ENCODE data around the gene ZNF26.
A peak's percentile ranks its signal among the peaks of the same experiment; 100 is the strongest.

Gene ZNF26

GRCh38 chr12:132986885-132987225, 688 bp downstream of the ZNF26 start:
- Histone ChIP-seq H4K20me1 (no peaks in the 10 kb centered on the region), H3K9me3 (peaks cover 46% of the 10 kb centered on the region), H3K27ac (peak overlapping the region; percentile 90), H3K27me3 (no peaks in the 10 kb centered on the region), H3K9ac (peak overlapping the region; percentile 91), H3K4me2 (peak overlapping the region; percentile 85), H3K4me1 (peaks cover 14% of the 10 kb centered on the region), H3K4me3 (peak overlapping the region; percentile 92), H3K36me3 (peaks cover 45% of the 10 kb centered on the region)
- no peak for TF ChIP-seq Cebpa-rat (IDR thresholded peaks at IDR 0.05)

GRCh38 chr12:132998741-132999140, 12.6 kb downstream of the ZNF26 start:
- Histone ChIP-seq H3K27me3 (no peaks in the 10 kb centered on the region), H3K4me3 (0 out of 2 replicates have a peak overlapping the region, but pooled peaks have one; percentile 24), H3K4me2 (no peak overlapping the region), H3K4me1 (no peaks in the 10 kb centered on the region), H3K36me3 (peaks cover 95% of the 10 kb centered on the region), H3K9me3 (peaks cover 100% of the 10 kb centered on the region), H3K27ac (no peak overlapping the region), H4K20me1 (no peaks in the 10 kb centered on the region), H3K9ac (no peak overlapping the region)
- TF ChIP-seq Cebpa-rat (IDR thresholded peaks at IDR 0.05): no peak

- Histone ChIP-seq H3K4me1 (no peaks in the 10 kb centered on the region), H3K9ac (no peak overlapping the region), H3K36me3 (peaks cover 100% of the 10 kb centered on the region), H3K4me2 (no peak overlapping the region), H3K9me3 (peaks cover 100% of the 10 kb centered on the region), H3K27ac (no peak overlapping the region), H3K27me3 (no peaks in the 10 kb centered on the region), H3K4me3 (peak overlapping the region; percentile 46), H4K20me1 (no peaks in the 10 kb centered on the region)
- TF ChIP-seq Cebpa-rat (IDR thresholded peaks at IDR 0.05): no peak
These were observed 24.6 kb downstream of the ZNF26 start for GRCh38 chr12:133010657-133011297.

- Histone ChIP-seq H3K36me3 (peaks cover 73% of the 10 kb centered on the region), H3K9me3 (peaks cover 90% of the 10 kb centered on the region)
- no peak for TF ChIP-seq Cebpa-rat (IDR thresholded peaks at IDR 0.05)
These were observed 37.4 kb downstream of the ZNF26 start for GRCh38 chr12:133023566-133023965.

DNA sequence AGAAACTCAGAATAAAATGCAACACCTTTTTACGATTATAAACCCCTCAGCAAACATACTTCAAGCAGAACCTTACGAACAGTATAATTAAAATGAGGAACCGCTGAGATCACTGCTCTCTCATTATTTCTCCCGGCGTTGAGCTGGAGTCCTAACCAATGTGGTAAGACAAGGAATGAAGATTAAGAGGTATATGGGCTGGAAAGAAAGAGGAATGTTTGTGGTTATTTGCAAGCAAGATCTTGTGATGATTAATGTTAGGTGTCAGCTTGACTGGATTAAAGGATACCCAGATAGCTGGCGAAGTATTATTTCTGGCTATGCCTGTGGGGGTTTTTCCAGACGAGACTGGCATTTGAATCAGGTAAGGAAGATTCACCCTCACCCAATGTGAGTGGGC, 40.8 kb downstream of the ZNF26 start:
- no peak overlapping the region for H3K4me2 ChIP-seq
- H3K4me1 ChIP-seq: no peaks in the 10 kb centered on the region
- no peak overlapping the region for H3K9ac ChIP-seq
- H3K27ac ChIP-seq: no peak overlapping the region
- no peaks in the 10 kb centered on the region for H3K27me3 ChIP-seq
- H4K20me1 ChIP-seq: no peaks in the 10 kb centered on the region
- no peak overlapping the region for H3K4me3 ChIP-seq
- H3K36me3 ChIP-seq: peaks cover 44% of the 10 kb centered on the region
- peaks cover 89% of the 10 kb centered on the region for H3K9me3 ChIP-seq
- TF ChIP-seq Cebpa-rat (IDR thresholded peaks at IDR 0.05): no peak

More at GRCh38 chr12:133023566-133023965, 37.4 kb downstream of the ZNF26 start:
- no peak overlapping the region for H3K4me3 ChIP-seq
- H3K27me3 ChIP-seq: no peaks in the 10 kb centered on the region
- no peak overlapping the region for H3K27ac ChIP-seq
- H3K9ac ChIP-seq: no peak overlapping the region
- no peak overlapping the region for H3K4me2 ChIP-seq
- H3K4me1 ChIP-seq: no peaks in the 10 kb centered on the region
- H4K20me1 ChIP-seq: no peaks in the 10 kb centered on the region

DNA sequence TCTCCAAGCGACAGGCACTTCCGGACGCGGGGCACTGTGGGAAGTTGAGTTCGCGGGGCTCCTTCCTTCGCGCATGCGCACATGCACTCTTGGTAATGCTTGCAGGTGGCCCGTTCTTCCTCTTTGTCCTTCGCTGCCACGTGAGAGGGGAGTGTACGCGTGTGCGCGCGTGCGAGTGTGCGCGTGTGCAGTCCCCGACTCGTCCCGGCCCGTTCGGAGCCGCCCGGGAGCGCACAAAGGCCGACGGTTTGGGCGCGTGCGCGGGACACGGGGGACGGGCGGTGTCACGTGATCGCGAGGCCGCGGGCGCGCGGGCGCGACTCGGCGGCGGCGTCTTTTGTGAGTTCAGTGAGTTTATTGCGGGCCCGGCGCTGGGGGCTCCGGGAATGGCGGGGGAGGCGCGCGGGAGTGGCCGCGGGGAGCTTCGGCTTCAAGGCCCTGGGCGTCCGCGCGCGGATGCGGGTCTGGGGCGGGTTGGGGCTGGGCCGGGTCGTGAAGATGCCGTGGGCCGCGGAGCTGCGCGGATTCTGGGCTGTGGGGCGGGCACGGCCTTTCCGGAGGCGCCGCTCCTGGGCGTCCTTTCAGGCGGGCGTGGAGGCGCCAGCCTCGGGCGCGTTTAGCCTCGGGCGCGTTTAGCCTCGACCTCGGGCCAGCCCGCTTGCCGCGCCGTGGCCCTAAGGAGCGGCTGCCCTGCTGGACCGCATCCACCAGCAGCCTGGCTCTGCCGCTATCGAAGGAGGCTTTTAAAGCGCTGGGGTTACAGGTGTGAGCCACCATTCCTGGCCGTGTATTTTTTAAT, 51.2 kb downstream of the ZNF26 start, which contains the start of gene ZNF84:
Gene ZNF84 (plus strand): TSS at position 303 of the 799 bp plus-strand sequence. CDS start 3,959 bp downstream, outside the sequence.
- Histone ChIP-seq H3K4me2 (peak within 1 kb of the TSS; percentile 72), H3K4me1 (no peaks in the 10 kb centered on the region; the same call in 1 of the 2 replicates), H3K27ac (peak within 1 kb of the TSS; percentile 97), H3K9me3 (peaks cover 80% of the 10 kb centered on the region), H3K4me3 (peak within 1 kb of the TSS; percentile 82), H4K20me1 (no peaks in the 10 kb centered on the region), H3K36me3 (peaks cover 35% of the 10 kb centered on the region), H3K27me3 (no peaks in the 10 kb centered on the region), H3K9ac (peak within 1 kb of the TSS; percentile 97)
- TF ChIP-seq Cebpa-rat (IDR thresholded peaks at IDR 0.05): no peak

- Histone ChIP-seq H3K4me3 (peak overlapping the region; percentile 82), H3K9me3 (peaks cover 81% of the 10 kb centered on the region), H3K4me1 (no peaks in the 10 kb centered on the region; the same call in 1 of the 2 replicates), H3K9ac (peak overlapping the region; percentile 97), H4K20me1 (no peaks in the 10 kb centered on the region), H3K27me3 (no peaks in the 10 kb centered on the region), H3K4me2 (peak overlapping the region; percentile 72), H3K36me3 (peaks cover 43% of the 10 kb centered on the region), H3K27ac (peak overlapping the region; percentile 97)
- no peak for TF ChIP-seq Cebpa-rat (IDR thresholded peaks at IDR 0.05)
These were observed 52.0 kb downstream of the ZNF26 start for GRCh38 chr12:133038118-133038709.

GRCh38 chr12:133046698-133047097, 60.5 kb downstream of the ZNF26 start:
- Histone ChIP-seq H3K36me3 (peaks cover 100% of the 10 kb centered on the region), H3K4me3 (peak overlapping the region; percentile 52), H3K27me3 (no peaks in the 10 kb centered on the region), H3K4me2 (no peak overlapping the region), H3K27ac (no peak overlapping the region), H3K4me1 (no peaks in the 10 kb centered on the region), H3K9me3 (peaks cover 100% of the 10 kb centered on the region), H4K20me1 (no peaks in the 10 kb centered on the region), H3K9ac (no peak overlapping the region)
- no peak for TF ChIP-seq Cebpa-rat (IDR thresholded peaks at IDR 0.05)

DNA sequence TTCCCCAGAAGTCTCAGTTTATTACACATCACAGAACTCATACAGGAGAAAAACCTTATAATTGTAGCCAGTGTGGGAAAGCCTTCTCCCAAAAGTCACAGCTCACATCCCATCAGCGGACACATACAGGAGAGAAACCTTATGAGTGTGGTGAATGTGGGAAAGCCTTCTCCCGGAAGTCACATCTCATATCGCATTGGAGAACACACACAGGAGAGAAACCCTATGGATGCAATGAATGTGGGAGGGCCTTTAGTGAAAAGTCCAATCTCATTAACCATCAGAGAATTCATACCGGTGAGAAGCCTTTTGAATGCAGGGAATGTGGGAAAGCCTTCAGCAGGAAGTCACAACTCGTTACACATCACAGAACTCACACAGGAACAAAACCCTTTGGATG, 71.3 kb downstream of the ZNF26 start:
- Histone ChIP-seq H3K4me3 (peak overlapping the region; percentile 36; the same call in 1 of the 2 replicates), H3K36me3 (peaks cover 97% of the 10 kb centered on the region)
- TF ChIP-seq Cebpa-rat (IDR thresholded peaks at IDR 0.05): no peak

More for the DNA sequence above, 71.3 kb downstream of the ZNF26 start:
- H4K20me1 ChIP-seq: no peaks in the 10 kb centered on the region
- no peak overlapping the region for H3K4me2 ChIP-seq
- no peak overlapping the region for H3K9ac ChIP-seq
- no peaks in the 10 kb centered on the region for H3K4me1 ChIP-seq
- peaks cover 98% of the 10 kb centered on the region for H3K9me3 ChIP-seq
- no peak overlapping the region for H3K27ac ChIP-seq
- H3K27me3 ChIP-seq: no peaks in the 10 kb centered on the region
